HepG2 (cell line): ENCODE measurements around the gene CCDC157.

Experiments used
- CTCF ChIP-seq: sonication (generic); formaldehyde crosslinking; IDR thresholded peaks from 2 replicates; pipeline ENCODE4 v1.5.0; 2020; ENCODE audit warnings: mild to moderate bottlenecking, missing genetic modification reagents, moderate library complexity
- DPF2 ChIP-seq: sonication (generic); formaldehyde crosslinking; IDR thresholded peaks from 2 replicates; pipeline ENCODE4 v1.4.0; 2020; ENCODE audit warnings: mild to moderate bottlenecking, low read depth, missing genetic modification reagents, borderline replicate concordance
- HBP1 ChIP-seq: IDR thresholded peaks from 2 replicates; pipeline ENCODE4 v1.6.1; 2016; ENCODE audit warnings: low read depth, control low read depth
- HMG20B ChIP-seq: conservative IDR thresholded peaks from 2 replicates; pipeline ENCODE4 v1.6.1; 2016; ENCODE audit warnings: missing genetic modification reagents, missing compliant biosample characterization
- MAFK ChIP-seq, 2 experiments: IDR thresholded peaks in 1 of 2; conservative IDR thresholded peaks in 1 of 2; 2 replicates each; pipeline ENCODE4 v1.6.1; 2011; ENCODE audit warnings: improper control_type of control experiment in 2 of 2, low read length in 2 of 2
- POLR2A ChIP-seq, 2 experiments: IDR thresholded peaks; 2 replicates each; pipeline ENCODE4 v1.6.1; 2011; ENCODE audit warnings: low read depth in 2 of 2, low read length in 2 of 2, mild to moderate bottlenecking in 1 of 2, moderate library complexity in 1 of 2; ENCODE audit not compliant: insufficient read depth in 1 of 2
- SALL2 ChIP-seq: sonication (generic); formaldehyde crosslinking; IDR thresholded peaks from 2 replicates; pipeline ENCODE4 v1.8.1; 2023; ENCODE audit warnings: mild to moderate bottlenecking, missing genetic modification reagents, inconsistent platforms
- ZC3H4 ChIP-seq: sonication (generic); formaldehyde crosslinking; IDR thresholded peaks from 2 replicates; pipeline ENCODE4 v1.4.0; 2020; ENCODE audit warnings: missing genetic modification reagents, borderline replicate concordance

GRCh38 chr22:30336752-30337460 is 19.9 kb upstream of the CCDC157 start:
- TF ChIP-seq HBP1 (CRISPR knock-in tag) (no peak), CTCF (CRISPR knock-in tag) (no peak), DPF2 (CRISPR knock-in tag) (no peak), MAFK (conservative IDR thresholded peaks at IDR 0.05 in 1 of 2, IDR thresholded peaks at IDR 0.05 in 1 of 2; ENCODE audit: low read length in 2 of 2) (no peak), HMG20B (no peak), SALL2 (CRISPR knock-in tag) (no peak), ZC3H4 (CRISPR knock-in tag) (no peak), POLR2A (IDR thresholded peaks at IDR 0.05; ENCODE audit: insufficient read depth in 1 of 2, low read depth in 2 of 2, low read length in 2 of 2) (no peak)
